Activated CD8-positive, alpha-beta T cell treated with anti-CD3 and anti-CD28 coated beads for 36 hours (primary cell): ENCODE data around the gene MYOD1. TPM values are rescaled to one million over a fixed set of nuclear protein-coding genes. Genes with fewer than 3 reads are reported as not detected.

Experiments used
- ATAC-seq: fragments of 200-7000 bp; cut with Tn5 transposase; one replicate; pipeline ENCODE4 v1.10.0; 2021; ENCODE audit warnings: mild to moderate bottlenecking, moderate library complexity
- CTCF ChIA-PET: fragments of 350-600 bp; sonication (Branson Sonifier 250); formaldehyde crosslinking; loops from one replicate; lab custom pipeline; 2021; ENCODE audit warnings: antibody characterized with exemption; lab: Charles Lee
- POLR2A ChIA-PET: fragments of 350-600 bp; sonication (Branson Sonifier 250); formaldehyde crosslinking; loops from one replicate; lab custom pipeline; 2021; ENCODE audit warnings: antibody characterized with exemption; lab: Charles Lee
- DNase-seq: peaks from one replicate; pipeline ENCODE4 v3.0.0-alpha.2; 2020
- H3K27ac Mint-ChIP-seq: one replicate; pipeline ENCODE4 v1.8.0; 2021; ENCODE audit warnings: mild to moderate bottlenecking, mixed read lengths
- H3K27me3 Mint-ChIP-seq: one replicate; pipeline ENCODE4 v1.8.0; 2021; ENCODE audit warnings: mixed read lengths
- H3K36me3 Mint-ChIP-seq: one replicate; pipeline ENCODE4 v1.8.0; 2021; ENCODE audit warnings: low read depth, mixed read lengths
- H3K4me1 Mint-ChIP-seq: one replicate; pipeline ENCODE4 v1.8.0; 2021; ENCODE audit warnings: low read depth, mixed read lengths
- H3K4me3 Mint-ChIP-seq: one replicate; pipeline ENCODE4 v1.8.0; 2021; ENCODE audit warnings: mild to moderate bottlenecking, moderate library complexity, mixed read lengths
- H3K9me3 Mint-ChIP-seq: one replicate; pipeline ENCODE4 v1.8.0; 2021; ENCODE audit warnings: mixed read lengths
- CTCF ChIP-seq: fragments of 200-600 bp; IDR thresholded peaks from one replicate; pipeline ENCODE4 v1.8.0; 2022; ENCODE audit warnings: antibody characterized with exemption, mild to moderate bottlenecking
- intact Hi-C: fragments of 100-400 bp; cut with micrococcal nuclease; formaldehyde crosslinking; loops from one replicate; pipeline ENCODE4 v1.10.0; 2022
- total RNA-seq, 2 experiments: library from RNA; stranded (reverse); gene quantifications; one replicate each; pipeline ENCODE4 v1.2.3, GENCODE V29; 2021

MYOD1 gene
- total RNA-seq, 2 experiments from 2014 or later = not detected

- Mint-ChIP-seq H3K4me1 (peaks cover 3% of the 10 kb centered on the region), H3K27ac (no peak overlapping the region), H3K27me3 (peaks cover 46% of the 10 kb centered on the region), H3K36me3 (no peaks in the 10 kb centered on the region), H3K4me3 (no peak overlapping the region), H3K9me3 (no peaks in the 10 kb centered on the region)
- ATAC-seq = peak; percentile 70
- no peak for TF ChIP-seq CTCF
- peak; percentile 59 for DNase-seq
- ChIA-PET POLR2A (no interaction called here), CTCF (interaction anchor here (1.0 to 6.9 kb wide), 2 partner anchors 23 to 245 kb away, joined by 3 to 147 read pairs; no protein-coding TSS in a partner anchor)
- intact Hi-C loops = loop anchor here (5.0 kb wide), 1 partner anchor 138 kb away; no protein-coding TSS in a partner anchor
These were observed 15.8 kb downstream of the MYOD1 start for GRCh38 chr11:17734986-17735817.

GRCh38 chr11:17735818-17736578, 16.6 kb downstream of the MYOD1 start:
- no peak overlapping the region for H3K27ac Mint-ChIP-seq
- POLR2A ChIA-PET = interaction anchor here (0.6 kb wide), 1 partner anchor 225 kb away, joined by 3 read pairs; no protein-coding TSS in a partner anchor
- peaks cover 46% of the 10 kb centered on the region for H3K27me3 Mint-ChIP-seq
- peak; percentile 15 for TF ChIP-seq CTCF
- H3K36me3 Mint-ChIP-seq = no peaks in the 10 kb centered on the region
- intact Hi-C loops = no loop called here
- H3K9me3 Mint-ChIP-seq = no peaks in the 10 kb centered on the region
- DNase-seq (no peak), ATAC-seq (no peak)
- H3K4me3 Mint-ChIP-seq = no peak overlapping the region
- CTCF ChIA-PET = interaction anchor here (6.9 kb wide), 1 partner anchor 244 kb away, joined by 147 read pairs; no protein-coding TSS in a partner anchor
- H3K4me1 Mint-ChIP-seq = peaks cover 3% of the 10 kb centered on the region

DNA sequence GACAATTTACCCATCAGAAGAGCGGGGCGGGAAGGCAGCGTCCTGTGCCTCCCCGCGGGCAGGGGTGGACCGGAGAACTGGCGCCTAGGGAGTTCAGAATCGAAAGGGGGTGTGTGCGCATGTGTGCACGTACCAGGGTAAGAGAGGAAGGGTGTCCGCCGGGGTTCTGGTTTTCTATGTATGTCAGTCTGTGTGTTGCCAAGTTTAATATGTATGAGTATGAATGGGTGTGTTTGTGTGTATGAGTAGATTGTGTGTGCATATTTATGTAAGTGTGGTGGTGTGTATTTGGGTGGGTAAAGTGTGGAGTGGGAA, 17.2 kb downstream of the MYOD1 start:
- H3K27ac Mint-ChIP-seq = no peak overlapping the region
- no peaks in the 10 kb centered on the region for H3K9me3 Mint-ChIP-seq

GRCh38 chr11:17736930-17737817, 17.8 kb downstream of the MYOD1 start:
- H3K36me3 Mint-ChIP-seq = no peaks in the 10 kb centered on the region
- no peak for TF ChIP-seq CTCF
- no peak overlapping the region for H3K4me3 Mint-ChIP-seq
- DNase-seq = no peak
- H3K9me3 Mint-ChIP-seq = no peaks in the 10 kb centered on the region
- peaks cover 3% of the 10 kb centered on the region for H3K4me1 Mint-ChIP-seq
- no peak overlapping the region for H3K27ac Mint-ChIP-seq
- H3K27me3 Mint-ChIP-seq = peaks cover 43% of the 10 kb centered on the region
- ChIA-PET POLR2A (no interaction called here), CTCF (no interaction called here)
- ATAC-seq = no peak
- intact Hi-C loops = no loop called here

More for the DNA sequence above, 17.2 kb downstream of the MYOD1 start:
- TF ChIP-seq CTCF = no peak
- Mint-ChIP-seq H3K36me3 (no peaks in the 10 kb centered on the region), H3K27me3 (peaks cover 46% of the 10 kb centered on the region), H3K4me1 (peaks cover 3% of the 10 kb centered on the region), H3K4me3 (no peak overlapping the region)
- ChIA-PET POLR2A (interaction anchor here (0.6 kb wide), 1 partner anchor 224 kb away, joined by 3 read pairs; no protein-coding TSS in a partner anchor), CTCF (no interaction called here)
- DNase-seq (no peak), ATAC-seq (no peak)
- intact Hi-C loops = no loop called here
